Mammary epithelial cell (primary cell): ENCODE measurements around the gene KLK10.

ENCODE experiments used
- CTCF ChIP-seq, 2 donors: IDR thresholded peaks in 1 of 2; conservative IDR thresholded peaks in 1 of 2; 2 replicates each; pipeline ENCODE4 v1.5.1; 2011 to 2012; ENCODE audit warnings: inconsistent platforms in 2 of 2, low read length in 2 of 2, mild to moderate bottlenecking in 2 of 2, control low read depth in 1 of 2, low read depth in 1 of 2; ENCODE audit not compliant: insufficient read depth in 1 of 2; ENCODE audit errors: extremely low read depth in 1 of 2
- EZH2 ChIP-seq: IDR thresholded peaks from 2 replicates; pipeline ENCODE4 v1.6.1; 2012; ENCODE audit warnings: low read length, inconsistent platforms, borderline replicate concordance

GRCh38 chr19:50964266-50964665, 55.2 kb downstream of the KLK10 start:
- TF ChIP-seq EZH2 (no peak), CTCF (conservative IDR thresholded peaks at IDR 0.05 in 1 of 2, IDR thresholded peaks at IDR 0.05 in 1 of 2; ENCODE audit: extremely low read depth in 1 of 2, insufficient read depth in 1 of 2, low read depth in 1 of 2, low read length in 2 of 2) (no peak)
